Suprapubic skin (tissue), 4 donors: ENCODE data around the gene TMEM181.
"Not testable (repeated sequence)": the region's sequence is repeated elsewhere in the genome, so short reads cannot be mapped to it uniquely, and the experiment has no call there.

ENCODE experiments used
- CTCF ChIP-seq, 2 donors: fragments of 200-600 bp in 1 of 2; fragments of 450-650 bp in 1 of 2; sonication (generic) in 1 of 2; IDR thresholded peaks; one replicate each; pipeline ENCODE4 v1.5.1; 2016 to 2019; ENCODE audit warnings: antibody characterized with exemption in 2 of 2, mild to moderate bottlenecking in 1 of 2, moderate library complexity in 1 of 2
- POLR2A ChIP-seq, 2 donors: fragments of 450-650 bp; IDR thresholded peaks; one replicate each; pipeline ENCODE4 v1.6.1; 2017; ENCODE audit warnings: antibody characterized with exemption in 2 of 2, mild to moderate bottlenecking in 2 of 2, moderate library complexity in 2 of 2
- POLR2AphosphoS5 ChIP-seq, 3 donors: sonication (generic); formaldehyde crosslinking; IDR thresholded peaks; one replicate each; pipeline ENCODE4 v1.6.1; 2017; ENCODE audit warnings: antibody characterized with exemption in 3 of 3

GRCh38 chr6:158527858-158528257 lies 32.0 kb upstream of the TMEM181 start:
- TF ChIP-seq POLR2A, CTCF, POLR2AphosphoS5 (IDR thresholded peaks at IDR 0.05): not testable (repeated sequence)
